HepG2 (cell line): ENCODE results near the gene STK11. TPM values are rescaled to one million over a fixed set of nuclear protein-coding genes. Genes with fewer than 3 reads are reported as not detected.

ENCODE experiments used
- ATAC-seq: fragments of 200-7000 bp; cut with Tn5 transposase; 3 replicates; pipeline ENCODE4 v1.9.1; 2020; ENCODE audit warnings: mild to moderate bottlenecking, moderate library complexity
- BruUV-seq: library from RNA; stranded (reverse); fragments of 400-500 nt; replicated peaks from 2 replicates; lab custom pipeline; 2021; lab: Mats Ljungman, UMichigan
- CTCF ChIA-PET: fragments of 300-600 bp; formaldehyde crosslinking; extraction: SDS; loops from one replicate; lab custom pipeline; 2021; ENCODE audit warnings: low total read pairs, inconsistent platforms, low intra/inter-chr PET ratio; lab: Yijun Ruan, JAX
- POLR2A ChIA-PET: fragments of 350-600 bp; sonication (Branson Sonifier 250); formaldehyde crosslinking; loops from one replicate; lab custom pipeline; 2020; ENCODE audit warnings: antibody characterized with exemption, inconsistent platforms; lab: Yijun Ruan, JAX
- DNase-seq: peaks from one replicate; pipeline ENCODE4 v3.0.0-alpha.2; 2015; ENCODE audit warnings: low spot score
- FAIRE-seq: peaks from 3 replicates; lab custom pipeline; 2011; peaks lifted over from hg19 to GRCh38; lab: Jason Lieb, UNC
- H2AFZ ChIP-seq: one replicate; pipeline ENCODE4 v1.6.1; 2011; ENCODE audit warnings: low read length, inconsistent platforms
- H3K27ac ChIP-seq: fragments of 300-600 bp; 3 replicates; pipeline ENCODE4 v1.8.0; 2011; ENCODE audit warnings: mixed run types, mild to moderate bottlenecking, mixed read lengths, low read length, inconsistent platforms; ENCODE audit not compliant: insufficient read depth; ENCODE audit errors: extremely low read length
- H3K27me3 ChIP-seq, 2 experiments: fragments of 200-600 bp in 1 of 2; 2 replicates in 1 of 2; 3 replicates in 1 of 2; pipeline versions ENCODE4 v1.6.0 to v1.8.0; 2011; ENCODE audit warnings: low read length in 2 of 2, mild to moderate bottlenecking in 2 of 2, moderate library complexity in 2 of 2, inconsistent platforms in 1 of 2; ENCODE audit not compliant: insufficient read depth in 2 of 2, control insufficient read depth in 1 of 2
- H3K36me3 ChIP-seq, 2 experiments: fragments of 200-600 bp in 1 of 2; replicated peaks in 1 of 2; 2 replicates in 1 of 2; 3 replicates in 1 of 2; pipeline versions ENCODE4 v1.5.1 to v1.8.0; 2011; ENCODE audit warnings: low read length in 2 of 2, inconsistent platforms in 1 of 2; ENCODE audit not compliant: insufficient read depth in 2 of 2, control insufficient read depth in 1 of 2
- H3K4me1 ChIP-seq: 2 replicates; pipeline ENCODE4 v1.5.1; 2012; ENCODE audit warnings: low read length, inconsistent platforms; ENCODE audit not compliant: insufficient read depth
- H3K4me2 ChIP-seq: 2 replicates; pipeline ENCODE4 v1.6.0; 2011; ENCODE audit warnings: low read depth, low read length, inconsistent platforms
- H3K4me3 ChIP-seq, 3 experiments: fragments of 200-600 bp in 1 of 3; sonication (generic), shearing (Covaris generic) in 1 of 3; replicated peaks in 1 of 3; 2 replicates each; pipeline ENCODE4 v1.5.1; 2011 to 2016; ENCODE audit warnings: low read length in 3 of 3, inconsistent platforms in 2 of 3, low read depth in 2 of 3, mild to moderate bottlenecking in 2 of 3, control low read depth in 1 of 3, mixed read lengths in 1 of 3; ENCODE audit not compliant: insufficient read depth in 1 of 3
- H3K79me2 ChIP-seq: one replicate; pipeline ENCODE4 v1.6.1; 2011; ENCODE audit warnings: low read length, inconsistent platforms; ENCODE audit not compliant: insufficient read depth
- H3K9ac ChIP-seq: 2 replicates; pipeline ENCODE4 v1.6.0; 2011; ENCODE audit warnings: mild to moderate bottlenecking, low read depth, low read length, inconsistent platforms; ENCODE audit not compliant: insufficient read depth
- H3K9me3 ChIP-seq: 2 replicates; pipeline ENCODE4 v1.5.1; 2012; ENCODE audit warnings: mild to moderate bottlenecking, low read length
- H4K20me1 ChIP-seq: 2 replicates; pipeline ENCODE4 v1.6.0; 2011; ENCODE audit warnings: inconsistent platforms, mild to moderate bottlenecking, low read length, moderate library complexity; ENCODE audit not compliant: insufficient read depth
- CENPX ChIP-seq: sonication (generic); formaldehyde crosslinking; IDR thresholded peaks from 2 replicates; pipeline ENCODE4 v1.9.0; 2021; ENCODE audit warnings: mild to moderate bottlenecking, missing genetic modification reagents, moderate library complexity
- FOXP1 ChIP-seq, 2 experiments: fragments of 450-650 bp in 1 of 2; IDR thresholded peaks; 2 replicates each; pipeline ENCODE4 v1.6.1; 2017 to 2018; ENCODE audit warnings: antibody characterized with exemption in 1 of 2
- PTBP1 ChIP-seq: fragments of 200-400 bp; formaldehyde crosslinking; IDR thresholded peaks from 2 replicates; pipeline ENCODE4 v1.6.1; 2018; ENCODE audit warnings: low read length, low read depth; ENCODE audit not compliant: poor library complexity, severe bottlenecking
- SMC3 ChIP-seq: IDR thresholded peaks from 2 replicates; pipeline ENCODE4 v1.6.1; 2011; ENCODE audit warnings: low read length, improper control_type of control experiment
- TEAD3 ChIP-seq: optimal IDR thresholded peaks from 2 replicates; pipeline ENCODE3; 2016; ENCODE audit warnings: borderline replicate concordance
- THAP9 ChIP-seq: sonication (generic); formaldehyde crosslinking; IDR thresholded peaks from 2 replicates; pipeline ENCODE4; 2020; ENCODE audit warnings: missing genetic modification reagents, mild to moderate bottlenecking, borderline replicate concordance
- ZNF180 ChIP-seq: sonication (generic); formaldehyde crosslinking; IDR thresholded peaks from 2 replicates; pipeline ENCODE4 v1.4.0; 2020; ENCODE audit warnings: low read depth, missing genetic modification reagents, borderline replicate concordance
- ZNF30 ChIP-seq: sonication (generic); formaldehyde crosslinking; IDR thresholded peaks from 2 replicates; pipeline ENCODE4 v1.5.0; 2020; ENCODE audit warnings: mild to moderate bottlenecking, missing genetic modification reagents
- ZNF562 ChIP-seq: sonication (generic); formaldehyde crosslinking; IDR thresholded peaks from 2 replicates; pipeline ENCODE4 v1.8.0; 2022; ENCODE audit warnings: missing genetic modification reagents, borderline replicate concordance
- ZNF646 ChIP-seq: sonication (generic); formaldehyde crosslinking; IDR thresholded peaks from 2 replicates; pipeline ENCODE4 v1.9.0; 2021; ENCODE audit warnings: mild to moderate bottlenecking, missing genetic modification reagents
- ZNF775 ChIP-seq: sonication (generic); formaldehyde crosslinking; IDR thresholded peaks from 2 replicates; pipeline ENCODE4 v1.4.0; 2020; ENCODE audit warnings: missing genetic modification reagents, mild to moderate bottlenecking, moderate library complexity, borderline replicate concordance
- WGBS: methylation state at CpG from one replicate; pipeline ENCODE4 v1.1.6; 2017; ENCODE audit warnings: low lambda C conversion rate; 5-methylcytosine and 5-hydroxymethylcytosine counted together
- in situ Hi-C: cut with HindIII; loops from 2 replicates; pipeline ENCODE4 v1.10.0; 2017; ENCODE audit warnings: low pct_unique_long_range_greater_than_20kb; ENCODE audit not compliant: extremely low pct_ligation_motif_present
- intact Hi-C: fragments of 100-400 bp; cut with micrococcal nuclease; formaldehyde crosslinking; loops from one replicate; pipeline ENCODE4 v1.10.0; 2022; ENCODE audit not compliant: unreplicated experiment
- polyA plus RNA-seq, 8 experiments: library from polyadenylated mRNA; depleted of rRNA in 3 of 8; stranded (reverse) in 7 of 8; unstranded in 1 of 8; fragments of >200 nt; fragmentation: Illumina TruSeq in 4 of 8; extraction: Trizol in 4 of 8; gene quantifications; 2 replicates each; pipeline versions ENCODE4 v1.2.1 to v1.2.3, GENCODE V29; 2011 to 2016; ENCODE audit warnings: low read depth in 4 of 8, missing spikeins in 1 of 8, mixed read lengths in 1 of 8; ENCODE audit not compliant: insufficient read depth in 1 of 8
- total RNA-seq, 5 experiments: library from RNA; depleted of rRNA; stranded (reverse); fragments of >200 nt; fragmentation: Illumina TruSeq; extraction: Trizol; gene quantifications; 2 replicates each; pipeline ENCODE4 v1.2.3, GENCODE V29; 2016; ENCODE audit warnings: low read depth in 1 of 5

Gene STK11
- total and polyA plus RNA-seq, 2 of the 13 experiments (the other 11 are each of a cell fraction or from before 2014, with no cell fraction given) = 27.5 to 43.6 TPM

DNA sequence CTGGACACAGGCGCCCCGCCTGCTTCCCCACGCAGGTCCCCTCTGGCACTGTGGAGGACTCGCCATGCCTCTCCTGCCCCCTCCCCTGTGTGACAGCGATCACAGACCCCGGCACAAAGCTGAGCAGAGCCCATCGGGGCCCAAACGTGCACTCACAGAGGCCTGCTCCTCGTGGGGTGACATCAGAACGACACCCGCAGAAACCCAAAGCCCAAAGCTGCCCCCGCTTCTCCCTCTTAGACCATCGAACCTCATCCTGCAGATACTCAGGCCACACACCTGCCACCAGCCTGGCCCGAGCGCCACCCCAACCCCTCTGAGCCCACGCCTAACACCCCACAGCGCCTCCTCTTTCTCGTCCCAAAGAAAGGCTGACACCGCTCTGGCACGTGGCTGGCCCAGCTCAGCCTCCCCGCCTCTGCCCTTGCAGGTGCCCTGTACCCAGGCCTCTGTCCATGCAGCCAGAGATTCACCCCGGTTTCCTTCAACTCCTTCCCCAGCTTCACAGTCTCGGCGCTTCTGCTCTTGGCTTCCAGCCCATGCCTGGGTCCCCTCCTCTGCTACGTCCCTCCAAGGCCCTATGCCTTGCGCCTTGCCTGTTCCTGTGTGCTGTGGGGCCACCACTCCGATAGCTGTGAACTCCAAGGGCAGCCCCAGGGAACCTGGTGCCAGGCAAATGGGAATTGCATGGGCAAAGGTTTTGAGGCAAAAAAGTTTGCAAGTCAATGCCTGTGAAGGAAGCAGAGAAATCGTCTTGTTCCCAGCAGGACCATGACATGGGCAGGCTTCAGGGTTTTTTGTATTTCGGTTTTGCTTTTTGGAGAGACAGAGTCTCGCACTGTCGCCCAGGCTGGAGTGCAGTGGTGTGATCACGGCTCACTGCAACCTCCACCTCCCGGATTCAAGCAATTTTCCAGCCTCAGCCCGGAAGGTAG is 33.1 kb downstream of the STK11 start (continued):
- TF ChIP-seq ZNF775 = no peak
- no peak for TF ChIP-seq ZNF562 (CRISPR knock-in tag)
- no peak for TF ChIP-seq ZNF646 (CRISPR knock-in tag)
- TF ChIP-seq, all 625 proteins: peak for 67

GRCh38 chr19:1239420-1239795 is 33.8 kb downstream of the STK11 start:
- H2AFZ ChIP-seq = no peak overlapping the region
- POLR2A ChIA-PET = interaction anchor here (0.9 to 10.1 kb wide), 6 partner anchors 14 to 141 kb away, joined by 3 to 469 read pairs (median 4); partner anchors contain the start of gene CIRBP
- no peaks in the 10 kb centered on the region for H4K20me1 ChIP-seq
- H3K4me1 ChIP-seq = peaks cover 45% of the 10 kb centered on the region
- peaks cover 22% of the 10 kb centered on the region for H3K79me2 ChIP-seq
- CTCF ChIA-PET = interaction anchor here (1.1 to 2.2 kb wide), 2 partner anchors 18 to 21 kb away, joined by 3 to 17 read pairs; no protein-coding TSS in a partner anchor
- peak overlapping the region in 1 of 3 experiments; percentile 66; a peak in 1 of 6 replicates for H3K4me3 ChIP-seq
- whole genome bisulfite sequencing = 77% methylated on average over 9 of the region's 11 CpGs
- H3K9ac ChIP-seq = peak overlapping the region; percentile 61; the same call in 1 of the 2 replicates
- H3K36me3 ChIP-seq = peaks cover 0 to 1% of the 10 kb centered on the region in 2 experiments; a peak in 1 of 5 replicates
- ATAC-seq (no peak), FAIRE-seq (no peak), DNase-seq (no peak)
- intact Hi-C loops = no loop called here
- in situ Hi-C loops = no loop called here
- H3K4me2 ChIP-seq = peak overlapping the region; percentile 81
- no TSS peak for BruUV-seq
- H3K27me3 ChIP-seq = no peaks in the 10 kb centered on the region
- no peaks in the 10 kb centered on the region for H3K9me3 ChIP-seq
- peak overlapping the region; percentile 21 for H3K27ac ChIP-seq
- TF ChIP-seq PTBP1 = peak; percentile 13
- TF ChIP-seq TEAD3 (CRISPR knock-in tag) = no peak
- TF ChIP-seq FOXP1 (IDR thresholded peaks at IDR 0.05) = no peak
- TF ChIP-seq FOXP1 (CRISPR knock-in tag; IDR thresholded peaks at IDR 0.05) = no peak
- TF ChIP-seq SMC3 = no peak
- TF ChIP-seq ZNF180 (CRISPR knock-in tag) = no peak
- no peak for TF ChIP-seq CENPX (CRISPR knock-in tag)
- TF ChIP-seq ZNF30 (CRISPR knock-in tag) = no peak
- TF ChIP-seq THAP9 (CRISPR knock-in tag) = no peak
